HG02870 (cell line): ENCODE data around the gene F8A3.
"Not testable (repeated sequence)": the region's sequence is repeated elsewhere in the genome, so short reads cannot be mapped to it uniquely, and the experiment has no call there.

ENCODE experiments used
- ATAC-seq: cut with Tn5 transposase; IDR thresholded peaks from one replicate; pipeline ENCODE4 v1.9.1; 2021; ENCODE audit warnings: mild to moderate bottlenecking, moderate library complexity; ENCODE audit not compliant: unreplicated experiment

Gene F8A3

GRCh38 chrX:155458471-155458870 lies at the start of gene F8A3:
Gene F8A3 (minus strand): TSS chrX:155458620. CDS start chrX:155458600, 20 bp downstream.
- peak; percentile 65 for ATAC-seq

DNA sequence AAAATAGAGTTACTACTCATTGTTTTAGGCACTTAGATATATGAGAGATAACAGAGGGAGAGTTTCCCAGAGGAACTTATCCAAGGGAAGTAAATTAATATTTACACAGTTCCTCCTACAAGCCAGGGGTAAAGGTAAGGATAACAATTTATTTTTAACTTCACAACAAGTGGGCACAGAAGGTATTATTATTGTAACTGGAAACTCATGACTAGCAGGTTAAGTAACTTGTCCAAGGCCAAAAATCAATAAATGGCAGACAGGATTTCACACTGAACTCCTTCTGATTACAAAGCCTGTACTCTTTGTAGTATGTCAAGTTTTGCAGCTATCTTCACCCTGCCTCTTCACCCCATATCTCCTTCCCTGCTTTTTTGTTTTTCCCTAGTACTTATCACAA lies 46.9 kb upstream of the F8A3 start:
- no peak for ATAC-seq

DNA sequence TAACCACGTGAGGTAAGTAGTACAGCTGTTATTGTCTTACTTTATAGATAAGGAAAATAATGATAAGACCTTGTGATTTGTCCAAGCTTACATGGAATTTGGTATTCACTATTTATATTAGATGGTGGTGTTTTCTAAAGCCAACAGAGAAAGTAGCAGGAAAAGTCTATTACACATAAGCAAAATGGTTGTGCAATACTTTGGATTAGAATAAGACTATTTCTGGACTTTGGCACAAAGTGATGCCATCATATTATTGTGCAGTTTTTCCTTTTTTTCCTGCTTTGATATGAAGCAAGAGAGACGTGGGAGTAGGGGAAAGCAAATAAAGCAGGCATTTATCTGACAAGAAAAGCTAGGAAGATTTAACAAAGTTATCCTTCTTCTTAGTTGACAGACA lies 36.7 kb upstream of the F8A3 start:
- not testable (repeated sequence) for ATAC-seq

- not testable (repeated sequence) for ATAC-seq
These were observed 33.0 kb upstream of the F8A3 start for GRCh38 chrX:155491421-155491820.

DNA sequence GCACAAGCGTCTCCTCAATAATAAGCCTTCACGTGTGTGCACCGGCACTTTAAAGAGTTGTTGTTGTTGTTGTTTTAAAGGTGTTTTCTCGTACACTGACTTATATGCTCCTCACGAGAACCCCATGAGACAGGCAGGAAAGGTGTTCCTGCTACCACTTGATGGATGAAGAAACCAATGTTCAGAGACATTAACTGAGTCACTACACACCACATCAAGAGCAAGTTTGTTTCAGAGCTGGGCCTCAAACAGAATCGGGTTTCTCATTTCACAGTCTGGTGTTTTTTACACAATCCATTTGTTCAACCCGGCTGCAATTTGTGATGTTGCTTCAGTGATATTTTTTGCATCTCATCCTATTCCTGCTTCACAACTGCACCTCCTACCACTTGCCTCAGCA lies 18.7 kb upstream of the F8A3 start:
- not testable (repeated sequence) for ATAC-seq

DNA sequence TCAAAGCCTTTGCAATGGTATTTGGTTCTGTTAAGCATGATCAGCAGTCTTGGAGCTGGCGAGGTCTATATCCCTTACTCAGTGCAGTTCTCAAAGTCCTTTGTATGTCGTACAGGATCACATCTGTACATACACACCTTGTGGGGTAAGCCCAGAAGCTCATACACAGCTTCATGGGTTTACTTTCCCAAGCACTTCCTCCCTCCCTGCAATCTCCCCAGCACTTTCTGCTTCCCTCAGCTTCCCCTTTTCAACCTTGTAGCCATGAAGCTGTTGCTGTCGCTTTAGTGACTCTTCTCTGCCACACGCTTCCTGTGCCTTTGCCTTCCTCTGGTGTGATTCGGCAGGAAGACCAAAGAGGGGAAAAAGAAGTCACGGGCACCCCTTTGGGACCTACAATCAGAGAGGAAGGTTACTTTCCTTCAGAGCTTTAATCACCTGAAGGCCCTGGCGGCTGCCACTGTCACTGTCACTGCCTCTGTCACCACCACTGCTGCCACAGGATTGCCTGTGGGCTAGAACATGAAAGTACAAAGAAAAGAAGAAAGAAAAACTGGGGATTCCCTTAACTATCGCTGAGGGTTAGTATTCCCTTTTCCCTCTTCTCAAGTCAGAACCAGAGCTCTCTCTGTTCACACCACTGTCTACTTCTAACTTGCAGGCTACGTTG lies 8.0 kb upstream of the F8A3 start:
- ATAC-seq, result peak; percentile 54

DNA sequence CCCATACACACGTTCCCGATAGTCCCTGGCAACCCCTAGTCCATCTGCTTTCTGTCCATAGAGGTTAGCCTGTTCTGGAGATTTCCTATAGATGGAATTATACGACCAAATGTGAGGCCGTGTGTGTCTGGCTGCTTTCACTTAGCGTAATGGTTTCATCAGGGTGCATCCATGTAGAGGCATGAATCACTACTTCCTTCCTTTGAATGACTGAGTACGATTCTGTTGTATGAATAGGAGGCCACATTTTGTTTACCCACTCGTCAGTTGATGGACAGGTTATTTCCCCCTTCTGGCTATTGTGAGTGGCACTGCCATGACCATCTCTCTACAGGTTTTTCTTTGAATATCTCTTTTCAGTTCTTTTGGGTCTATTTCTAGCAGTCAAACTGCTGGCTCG lies 2.1 kb upstream of the F8A3 start:
- not testable (repeated sequence) for ATAC-seq

- ATAC-seq, result peak; percentile 42
These were observed 516 bp downstream of the F8A3 start for GRCh38 chrX:155457761-155458447.

- no peak for ATAC-seq
These were observed 17.3 kb downstream of the F8A3 start for GRCh38 chrX:155441097-155441496.

GRCh38 chrX:155435744-155436112 lies 22.7 kb downstream of the F8A3 start:
- no peak for ATAC-seq

- no peak for ATAC-seq
These were observed 23.3 kb downstream of the F8A3 start for GRCh38 chrX:155434906-155435743.

DNA sequence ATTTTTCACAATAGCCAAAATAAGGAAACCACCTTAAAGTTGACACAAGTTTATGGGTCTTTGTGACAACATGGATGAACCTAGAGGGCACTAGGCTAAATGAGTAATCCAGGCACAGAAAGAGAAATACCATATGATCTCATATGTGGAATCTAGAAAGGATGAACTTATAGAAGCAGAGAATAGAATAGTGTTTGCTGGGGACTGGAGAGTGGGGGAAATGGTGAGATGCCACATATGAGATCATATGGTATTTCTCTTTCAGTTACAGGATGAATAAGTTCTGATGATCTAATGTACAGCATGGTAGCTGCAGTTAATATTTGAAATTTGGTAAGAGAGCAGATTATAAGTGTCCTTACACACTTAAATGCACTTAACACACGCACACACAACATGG lies 40.7 kb downstream of the F8A3 start:
- no peak for ATAC-seq
